ENCODE measurements around the gene EIF6.

DNA sequence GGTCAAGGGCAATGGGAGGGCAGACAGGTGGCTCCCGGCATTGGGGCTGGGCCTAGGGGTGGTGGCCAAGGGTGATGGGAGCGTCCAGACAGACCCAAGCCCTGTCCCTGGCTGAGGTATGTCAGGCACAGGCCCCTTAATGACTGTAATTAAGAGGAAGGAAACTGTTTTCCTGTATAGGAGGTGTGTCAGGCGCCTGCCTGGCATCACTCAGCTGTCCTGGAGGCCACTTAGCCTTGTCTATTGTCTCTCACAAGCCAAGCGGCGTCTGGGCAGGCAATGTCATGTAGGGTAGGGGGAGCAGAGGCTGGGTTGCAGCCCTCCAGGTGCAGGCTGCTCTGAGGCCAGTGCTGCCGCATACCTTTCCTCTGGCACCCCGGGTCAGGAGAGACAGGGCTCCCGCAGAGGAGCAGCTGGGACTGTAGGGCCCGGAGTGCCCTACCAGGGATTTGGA, 11.6 kb upstream of the EIF6 start:
- no peak for TF ChIP-seq POLR2A (IDR thresholded peaks at IDR 0.05)
- TF ChIP-seq POLR2AphosphoS5 (IDR thresholded peaks at IDR 0.05): no peak
